CD14-positive monocyte (primary cell): ENCODE measurements around the gene CNFN. TPM values are rescaled to one million over a fixed set of nuclear protein-coding genes. Genes with fewer than 3 reads are reported as not detected.

Experiments used
- DNase-seq, 3 donors: peaks; one replicate each; pipeline ENCODE4 v3.0.0-alpha.2; 2011 to 2022
- H2AFZ ChIP-seq: 2 replicates; pipeline ENCODE4 v1.6.0; 2012; ENCODE audit warnings: mild to moderate bottlenecking, low read depth, low read length, inconsistent platforms; ENCODE audit not compliant: insufficient read depth, poor library complexity, severe bottlenecking
- H3K27ac ChIP-seq, 2 donors: 1 replicate in 1 of 2; 2 replicates in 1 of 2; pipeline ENCODE4 v1.5.1; 2012 to 2013; ENCODE audit warnings: low read length in 2 of 2, control low read depth in 1 of 2, inconsistent platforms in 1 of 2, low read depth in 1 of 2, mild to moderate bottlenecking in 1 of 2
- H3K27me3 ChIP-seq, 2 donors: one replicate each; pipeline versions ENCODE4 v1.6.0 to v1.6.1; 2011 to 2013; ENCODE audit warnings: low read length in 2 of 2; ENCODE audit not compliant: control insufficient read depth in 2 of 2, insufficient read depth in 2 of 2
- H3K36me3 ChIP-seq, 2 donors: replicated peaks in 1 of 2; 1 replicate in 1 of 2; 2 replicates in 1 of 2; pipeline versions ENCODE4 v1.5.1 to v1.6.1; 2012 to 2013; ENCODE audit warnings: low read length in 2 of 2, control low read depth in 1 of 2, inconsistent platforms in 1 of 2, mild to moderate bottlenecking in 1 of 2; ENCODE audit not compliant: insufficient read depth in 2 of 2, control insufficient read depth in 1 of 2
- H3K4me1 ChIP-seq, 2 donors: 1 replicate in 1 of 2; 2 replicates in 1 of 2; pipeline versions ENCODE4 v1.5.1 to v1.6.1; 2012 to 2013; ENCODE audit warnings: low read length in 2 of 2, control low read depth in 1 of 2, inconsistent platforms in 1 of 2, mild to moderate bottlenecking in 1 of 2, moderate library complexity in 1 of 2; ENCODE audit not compliant: insufficient read depth in 2 of 2, control insufficient read depth in 1 of 2
- H3K4me2 ChIP-seq: replicated peaks from 2 replicates; pipeline ENCODE3; 2012; ENCODE audit warnings: low read length, moderate library complexity, mild to moderate bottlenecking; ENCODE audit not compliant: poor library complexity, severe bottlenecking; ENCODE audit errors: extremely low read depth
- H3K4me3 ChIP-seq, 3 experiments: fragments of 200-600 bp in 1 of 3; sonication (generic) in 1 of 3; replicated peaks in 1 of 3; 1 replicate in 2 of 3; 2 replicates in 1 of 3; pipeline ENCODE4 v1.5.1; 2011 to 2013; ENCODE audit warnings: low read length in 3 of 3, mild to moderate bottlenecking in 3 of 3, control low read depth in 2 of 3, low read depth in 2 of 3, inconsistent platforms in 1 of 3, moderate library complexity in 1 of 3
- H3K79me2 ChIP-seq: 2 replicates; pipeline ENCODE4 v1.6.0; 2012; ENCODE audit warnings: mild to moderate bottlenecking, control low read depth, inconsistent platforms, low read length, moderate library complexity; ENCODE audit not compliant: insufficient read depth
- H3K9ac ChIP-seq: 2 replicates; pipeline ENCODE4 v1.6.0; 2017; ENCODE audit warnings: low read length, mild to moderate bottlenecking; ENCODE audit not compliant: insufficient read depth, poor library complexity, severe bottlenecking
- H3K9me3 ChIP-seq, 2 donors: replicated peaks in 1 of 2; 1 replicate in 1 of 2; 2 replicates in 1 of 2; pipeline versions ENCODE4 v1.5.1 to v1.6.1; 2012 to 2013; ENCODE audit warnings: low read length in 2 of 2, control low read depth in 1 of 2; ENCODE audit not compliant: control insufficient read depth in 1 of 2, insufficient read depth in 1 of 2
- H4K20me1 ChIP-seq: 2 replicates; pipeline ENCODE4 v1.6.0; 2012; ENCODE audit warnings: mild to moderate bottlenecking, low read length, control low read depth, moderate library complexity; ENCODE audit not compliant: insufficient read depth
- H3K27ac Mint-ChIP-seq, 7 donors: one replicate each; pipeline ENCODE4 v1.8.0; 2020; ENCODE audit warnings: mild to moderate bottlenecking in 7 of 7, mixed read lengths in 7 of 7, moderate library complexity in 6 of 7, inconsistent platforms in 2 of 7
- H3K27me3 Mint-ChIP-seq, 3 donors: one replicate each; pipeline ENCODE4 v1.8.0; 2021 to 2022; ENCODE audit warnings: low read depth in 3 of 3, mild to moderate bottlenecking in 3 of 3, mixed read lengths in 3 of 3, moderate library complexity in 3 of 3, inconsistent platforms in 1 of 3
- H3K36me3 Mint-ChIP-seq, 2 donors: one replicate each; pipeline ENCODE4 v1.8.0; 2020; ENCODE audit warnings: mixed read lengths in 2 of 2, inconsistent platforms in 1 of 2, mild to moderate bottlenecking in 1 of 2
- H3K4me1 Mint-ChIP-seq: one replicate; pipeline ENCODE4 v1.8.0; 2020; ENCODE audit warnings: mild to moderate bottlenecking, mixed read lengths
- H3K4me3 Mint-ChIP-seq, 2 donors: one replicate each; pipeline ENCODE4 v1.8.0; 2020; ENCODE audit warnings: mild to moderate bottlenecking in 2 of 2, mixed read lengths in 2 of 2, moderate library complexity in 1 of 2
- H3K9me3 Mint-ChIP-seq, 7 donors: one replicate each; pipeline ENCODE4 v1.8.0; 2020 to 2022; ENCODE audit warnings: mixed read lengths in 7 of 7, mild to moderate bottlenecking in 6 of 7, moderate library complexity in 6 of 7, inconsistent platforms in 2 of 7
- WGBS: methylation state at CpG from one replicate; pipeline ENCODE4 v1.1.5; 2013; ENCODE audit warnings: missing lambda C conversion rate; ENCODE audit not compliant: insufficient coverage; 5-methylcytosine and 5-hydroxymethylcytosine counted together
- intact Hi-C, 2 donors: fragments of 100-400 bp; cut with micrococcal nuclease; formaldehyde crosslinking; loops; one replicate each; pipeline versions ENCODE4 v1.15.0 to v1.15.1; 2023
- polyA plus RNA-seq, 3 donors: library from polyadenylated mRNA; depleted of rRNA in 1 of 3; unstranded in 2 of 3; stranded (reverse) in 1 of 3; fragments of 300-500 nt in 2 of 3; fragments of >200 nt in 1 of 3; fragmentation: Illumina TruSeq in 2 of 3; gene quantifications; 1 replicate in 2 of 3; 2 replicates in 1 of 3; pipeline ENCODE4 v1.2.3, GENCODE V29; 2012 to 2021
- TF ChIP-seq, protein P1 (sequence below): fragments of 200-600 bp; IDR thresholded peaks from one replicate; pipeline ENCODE4 v1.8.0; 2022; ENCODE audit warnings: antibody characterized with exemption, mild to moderate bottlenecking

Gene CNFN
- polyA plus RNA-seq, 3 donors = 0.64 to 6.4 (median 3.4) TPM

DNA sequence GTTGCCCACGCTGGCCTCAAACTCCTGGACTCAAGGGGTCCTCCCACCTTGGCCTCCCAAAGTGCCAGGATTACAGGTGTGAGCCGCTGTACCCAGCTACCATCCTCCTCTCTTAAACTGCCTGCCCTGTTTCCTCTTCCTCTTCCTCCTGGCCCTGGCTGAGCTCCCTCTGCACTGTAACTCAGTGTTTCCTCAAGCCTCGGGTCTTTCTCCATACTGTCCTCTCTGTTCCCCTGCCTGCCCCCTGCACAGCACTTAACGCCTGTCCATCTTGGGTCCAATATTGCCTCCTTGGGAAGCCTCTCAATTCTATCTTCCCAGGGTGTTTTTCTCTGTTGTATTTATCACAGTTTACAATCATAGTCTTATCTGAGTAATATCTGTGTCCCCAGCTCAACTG lies 31.0 kb upstream of the CNFN start:
- Histone ChIP-seq H3K27ac (no peak overlapping the region), H3K79me2 (no peaks in the 10 kb centered on the region), H3K27me3 (peaks cover 0 to 34% of the 10 kb centered on the region in 2 donors), H4K20me1 (no peaks in the 10 kb centered on the region), H3K4me1 (peaks cover 23 to 37% of the 10 kb centered on the region in 2 donors), H2AFZ (no peak overlapping the region), H3K9ac (no peak overlapping the region), H3K9me3 (no peaks in the 10 kb centered on the region), H3K4me2 (no peak overlapping the region), H3K4me3 (no peak overlapping the region), H3K36me3 (no peaks in the 10 kb centered on the region)
- H3K27ac Mint-ChIP-seq = peak overlapping the region in 1 of 7 donors; percentile 21
- 92% methylated on average over 2 of the region's 4 CpGs for WGBS
- H3K9me3 Mint-ChIP-seq = peaks cover 0 to 14% (median 6%) of the 10 kb centered on the region in 7 donors
- H3K4me3 Mint-ChIP-seq = no peak overlapping the region
- TF ChIP-seq, protein P1, sequence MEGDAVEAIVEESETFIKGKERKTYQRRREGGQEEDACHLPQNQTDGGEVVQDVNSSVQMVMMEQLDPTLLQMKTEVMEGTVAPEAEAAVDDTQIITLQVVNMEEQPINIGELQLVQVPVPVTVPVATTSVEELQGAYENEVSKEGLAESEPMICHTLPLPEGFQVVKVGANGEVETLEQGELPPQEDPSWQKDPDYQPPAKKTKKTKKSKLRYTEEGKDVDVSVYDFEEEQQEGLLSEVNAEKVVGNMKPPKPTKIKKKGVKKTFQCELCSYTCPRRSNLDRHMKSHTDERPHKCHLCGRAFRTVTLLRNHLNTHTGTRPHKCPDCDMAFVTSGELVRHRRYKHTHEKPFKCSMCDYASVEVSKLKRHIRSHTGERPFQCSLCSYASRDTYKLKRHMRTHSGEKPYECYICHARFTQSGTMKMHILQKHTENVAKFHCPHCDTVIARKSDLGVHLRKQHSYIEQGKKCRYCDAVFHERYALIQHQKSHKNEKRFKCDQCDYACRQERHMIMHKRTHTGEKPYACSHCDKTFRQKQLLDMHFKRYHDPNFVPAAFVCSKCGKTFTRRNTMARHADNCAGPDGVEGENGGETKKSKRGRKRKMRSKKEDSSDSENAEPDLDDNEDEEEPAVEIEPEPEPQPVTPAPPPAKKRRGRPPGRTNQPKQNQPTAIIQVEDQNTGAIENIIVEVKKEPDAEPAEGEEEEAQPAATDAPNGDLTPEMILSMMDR = no peak
- DNase-seq = no peak
- intact Hi-C loops = no loop called here
- H3K4me1 Mint-ChIP-seq = peaks cover 38% of the 10 kb centered on the region
- peaks cover 33 to 47% (median 39%) of the 10 kb centered on the region in 3 donors for H3K27me3 Mint-ChIP-seq
- peaks cover 0 to 2% of the 10 kb centered on the region in 2 donors for H3K36me3 Mint-ChIP-seq

GRCh38 chr19:42420055-42420544 lies 30.0 kb upstream of the CNFN start:
- H3K4me3 Mint-ChIP-seq = no peak overlapping the region
- Histone ChIP-seq H4K20me1 (no peaks in the 10 kb centered on the region), H3K9me3 (no peaks in the 10 kb centered on the region), H3K27ac (no peak overlapping the region), H2AFZ (no peak overlapping the region), H3K27me3 (peaks cover 0 to 32% of the 10 kb centered on the region in 2 donors), H3K4me1 (peaks cover 23 to 37% of the 10 kb centered on the region in 2 donors), H3K36me3 (no peaks in the 10 kb centered on the region), H3K79me2 (no peaks in the 10 kb centered on the region), H3K4me3 (no peak overlapping the region), H3K4me2 (no peak overlapping the region), H3K9ac (no peak overlapping the region)
- peak in 2 of 3 donors; percentile 18 to 41 for DNase-seq
- peaks cover 26 to 40% (median 35%) of the 10 kb centered on the region in 3 donors for H3K27me3 Mint-ChIP-seq
- peaks cover 0 to 2% of the 10 kb centered on the region in 2 donors for H3K36me3 Mint-ChIP-seq
- TF ChIP-seq, protein P1 = peak; percentile 50
- H3K4me1 Mint-ChIP-seq = peaks cover 38% of the 10 kb centered on the region
- intact Hi-C loops = no loop called here
- WGBS = 68% methylated on average over 5 of the region's 10 CpGs
- peaks cover 0 to 14% (median 6%) of the 10 kb centered on the region in 7 donors for H3K9me3 Mint-ChIP-seq
- peak overlapping the region in 1 of 7 donors; percentile 57 for H3K27ac Mint-ChIP-seq
